ENCODE measurements around the gene AMPH. TPM values are rescaled to one million over a fixed set of nuclear protein-coding genes. Genes with fewer than 3 reads are reported as not detected.

The AMPH gene
- total RNA-seq, 1 donor from 2014 or later = not detected

- H3K27ac Mint-ChIP-seq = no peak overlapping the region
- H3K4me1 Mint-ChIP-seq = peaks cover 17% of the 10 kb centered on the region
- H3K27me3 Mint-ChIP-seq = no peaks in the 10 kb centered on the region
- intact Hi-C loops (cut with micrococcal nuclease) = no loop called here
- H3K36me3 Mint-ChIP-seq (ENCODE audit: low read depth) = no peaks in the 10 kb centered on the region
- ChIA-PET POLR2A (no interaction called here), CTCF (interaction anchor here (0.6 to 1.2 kb wide), 4 partner anchors 17 to 26 kb away, joined by 3 to 4 read pairs (median 4); no protein-coding TSS in a partner anchor)
- DNase-seq (no peak), ATAC-seq (ENCODE audit: low read depth) (peak; percentile 42)
- no peak overlapping the region for H3K4me3 Mint-ChIP-seq
- TF ChIP-seq, protein P1, sequence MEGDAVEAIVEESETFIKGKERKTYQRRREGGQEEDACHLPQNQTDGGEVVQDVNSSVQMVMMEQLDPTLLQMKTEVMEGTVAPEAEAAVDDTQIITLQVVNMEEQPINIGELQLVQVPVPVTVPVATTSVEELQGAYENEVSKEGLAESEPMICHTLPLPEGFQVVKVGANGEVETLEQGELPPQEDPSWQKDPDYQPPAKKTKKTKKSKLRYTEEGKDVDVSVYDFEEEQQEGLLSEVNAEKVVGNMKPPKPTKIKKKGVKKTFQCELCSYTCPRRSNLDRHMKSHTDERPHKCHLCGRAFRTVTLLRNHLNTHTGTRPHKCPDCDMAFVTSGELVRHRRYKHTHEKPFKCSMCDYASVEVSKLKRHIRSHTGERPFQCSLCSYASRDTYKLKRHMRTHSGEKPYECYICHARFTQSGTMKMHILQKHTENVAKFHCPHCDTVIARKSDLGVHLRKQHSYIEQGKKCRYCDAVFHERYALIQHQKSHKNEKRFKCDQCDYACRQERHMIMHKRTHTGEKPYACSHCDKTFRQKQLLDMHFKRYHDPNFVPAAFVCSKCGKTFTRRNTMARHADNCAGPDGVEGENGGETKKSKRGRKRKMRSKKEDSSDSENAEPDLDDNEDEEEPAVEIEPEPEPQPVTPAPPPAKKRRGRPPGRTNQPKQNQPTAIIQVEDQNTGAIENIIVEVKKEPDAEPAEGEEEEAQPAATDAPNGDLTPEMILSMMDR (IDR thresholded peaks at IDR 0.05) = no peak
- no peaks in the 10 kb centered on the region for H3K9me3 Mint-ChIP-seq
Measured at GRCh38 chr7:38393874-38394273, 237.3 kb downstream of the AMPH start.

DNA sequence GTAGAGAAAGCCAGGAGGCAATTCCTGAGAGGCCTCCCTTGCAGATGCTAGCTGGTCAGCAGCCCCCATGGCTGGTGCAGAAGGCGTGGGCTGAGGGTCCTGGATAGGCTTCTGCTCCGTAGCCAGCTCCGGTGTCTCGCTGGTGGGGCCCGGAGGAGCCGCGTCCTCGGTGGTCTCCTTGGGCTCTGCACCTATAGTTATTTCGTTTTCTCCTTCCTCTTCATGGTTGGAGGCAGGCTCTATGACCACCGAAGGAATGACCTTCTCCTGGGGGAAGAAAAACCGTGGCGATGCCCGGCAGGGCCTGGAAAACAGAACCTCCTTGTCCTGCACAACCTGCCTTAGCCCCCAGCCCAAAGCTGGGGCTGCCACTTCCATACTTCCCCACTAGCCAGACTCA, 239.4 kb downstream of the AMPH start:
- no peaks in the 10 kb centered on the region for H3K9me3 Mint-ChIP-seq
- POLR2A ChIA-PET = no interaction called here
- H3K4me3 Mint-ChIP-seq = no peak overlapping the region
- no peak overlapping the region for H3K27ac Mint-ChIP-seq
- TF ChIP-seq, protein P1 (IDR thresholded peaks at IDR 0.05) = no peak
- CTCF ChIA-PET = no interaction called here
- no peaks in the 10 kb centered on the region for H3K27me3 Mint-ChIP-seq
- intact Hi-C loops (cut with micrococcal nuclease) = no loop called here
- peaks cover 17% of the 10 kb centered on the region for H3K4me1 Mint-ChIP-seq
- DNase-seq (no peak), ATAC-seq (ENCODE audit: low read depth) (no peak)
- no peaks in the 10 kb centered on the region for H3K36me3 Mint-ChIP-seq (ENCODE audit: low read depth)

- Mint-ChIP-seq H3K27ac (no peak overlapping the region), H3K9me3 (no peaks in the 10 kb centered on the region), H3K4me3 (no peak overlapping the region), H3K4me1 (no peaks in the 10 kb centered on the region), H3K27me3 (no peaks in the 10 kb centered on the region), H3K36me3 (ENCODE audit: low read depth) (no peaks in the 10 kb centered on the region)
- CTCF ChIA-PET = interaction anchor here (1.0 to 3.6 kb wide), 3 partner anchors 10 to 1078 kb away, joined by 3 to 15 read pairs (median 3); no protein-coding TSS in a partner anchor
- TF ChIP-seq, protein P1 (IDR thresholded peaks at IDR 0.05) = no peak
- intact Hi-C loops (cut with micrococcal nuclease) = no loop called here
- no peak for DNase-seq
- ATAC-seq (ENCODE audit: low read depth) = no peak
- POLR2A ChIA-PET = no interaction called here
Measured at GRCh38 chr7:38385682-38386081, 245.5 kb downstream of the AMPH start.

GRCh38 chr7:38383281-38383680, 247.9 kb downstream of the AMPH start:
- Mint-ChIP-seq H3K36me3 (ENCODE audit: low read depth) (no peaks in the 10 kb centered on the region), H3K4me1 (no peaks in the 10 kb centered on the region), H3K4me3 (no peak overlapping the region), H3K27me3 (no peaks in the 10 kb centered on the region), H3K27ac (no peak overlapping the region), H3K9me3 (no peaks in the 10 kb centered on the region)
- DNase-seq = no peak
- ChIA-PET CTCF (interaction anchor here (1.7 to 3.6 kb wide), 2 partner anchors 8 to 14 kb away, joined by 4 to 15 read pairs; no protein-coding TSS in a partner anchor), POLR2A (interaction anchor here (0.7 kb wide), 1 partner anchor 960 kb away, joined by 6 read pairs; no protein-coding TSS in a partner anchor)
- TF ChIP-seq, protein P1 (IDR thresholded peaks at IDR 0.05) = no peak
- ATAC-seq (ENCODE audit: low read depth) = no peak
- intact Hi-C loops (cut with micrococcal nuclease) = no loop called here

GRCh38 chr7:38382684-38383083, 248.5 kb downstream of the AMPH start:
- POLR2A ChIA-PET = no interaction called here
- intact Hi-C loops (cut with micrococcal nuclease) = no loop called here
- DNase-seq (no peak), ATAC-seq (ENCODE audit: low read depth) (no peak)
- Mint-ChIP-seq H3K4me1 (no peaks in the 10 kb centered on the region), H3K36me3 (ENCODE audit: low read depth) (no peaks in the 10 kb centered on the region), H3K9me3 (no peaks in the 10 kb centered on the region), H3K27me3 (no peaks in the 10 kb centered on the region), H3K27ac (no peak overlapping the region), H3K4me3 (no peak overlapping the region)
- CTCF ChIA-PET = no interaction called here
- TF ChIP-seq, protein P1 (IDR thresholded peaks at IDR 0.05) = no peak
